Mesodermal cell (in vitro differentiated cells): Measurements from ENCODE around the gene FOXC2.
"Not testable (repeated sequence)": the region's sequence is repeated elsewhere in the genome, so short reads cannot be mapped to it uniquely, and the experiment has no call there.

Experiments used
- H3K27ac ChIP-seq: 2 replicates; pipeline ENCODE4 v1.7.0; 2013; ENCODE audit warnings: mild to moderate bottlenecking, low read depth, low read length, moderate library complexity; ENCODE audit not compliant: severe bottlenecking
- H3K36me3 ChIP-seq: 2 replicates; pipeline ENCODE4 v1.7.1; 2013; ENCODE audit warnings: mild to moderate bottlenecking, low read length, moderate library complexity; ENCODE audit not compliant: control insufficient read depth, insufficient read depth
- H3K4me1 ChIP-seq: one replicate; pipeline ENCODE4 v1.7.1; 2013; ENCODE audit warnings: mild to moderate bottlenecking, low read length; ENCODE audit not compliant: insufficient read depth, control insufficient read depth, poor library complexity, severe bottlenecking
- H3K4me3 ChIP-seq: 2 replicates; pipeline ENCODE4 v1.7.0; 2013; ENCODE audit warnings: low read length, control low read depth, mild to moderate bottlenecking; ENCODE audit not compliant: insufficient read depth, poor library complexity, severe bottlenecking; ENCODE audit errors: extremely low read depth
- H3K9me3 ChIP-seq: 2 replicates; pipeline ENCODE4 v1.7.1; 2013; ENCODE audit warnings: mild to moderate bottlenecking, low read length, moderate library complexity; ENCODE audit not compliant: control insufficient read depth
- WGBS, 2 experiments: methylation state at CpG; one replicate each; pipeline ENCODE4 v1.1.5; 2013; ENCODE audit warnings: missing lambda C conversion rate in 2 of 2; ENCODE audit not compliant: insufficient coverage in 2 of 2; 5-methylcytosine and 5-hydroxymethylcytosine counted together

Gene FOXC2

DNA sequence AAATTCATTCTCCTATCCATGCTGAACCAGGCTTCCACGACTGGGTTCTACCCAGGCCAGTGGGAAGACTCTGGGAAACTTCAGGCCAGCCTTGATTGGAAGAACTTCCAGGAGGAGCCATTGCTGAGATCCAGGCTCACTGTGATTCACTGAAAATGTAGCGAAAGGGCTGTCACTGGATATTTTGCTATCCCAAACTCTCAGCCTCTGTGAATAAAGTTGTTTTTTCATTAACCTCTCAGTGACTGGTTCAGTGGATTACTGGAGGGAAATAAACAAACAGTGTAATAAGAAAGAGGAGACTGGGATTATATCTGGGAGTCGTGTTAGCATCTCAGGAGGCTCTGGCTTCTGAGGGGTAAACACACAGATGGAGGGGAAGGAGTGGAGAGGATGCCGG is 14.8 kb downstream of the FOXC2 start:
- no peak overlapping the region for H3K27ac ChIP-seq
- H3K4me1 ChIP-seq: peaks cover 41% of the 10 kb centered on the region
- no peak overlapping the region for H3K4me3 ChIP-seq
- H3K9me3 ChIP-seq: no peaks in the 10 kb centered on the region
- WGBS, 2 experiments: 87 to 91% methylated on average over 2 to 3 of the region's 4 CpGs
- H3K36me3 ChIP-seq: no peaks in the 10 kb centered on the region

GRCh38 chr16:86584071-86584685 is 17.5 kb downstream of the FOXC2 start:
- Histone ChIP-seq H3K27ac (no peak overlapping the region), H3K4me1 (peaks cover 18% of the 10 kb centered on the region), H3K36me3 (no peaks in the 10 kb centered on the region), H3K9me3 (no peaks in the 10 kb centered on the region), H3K4me3 (no peak overlapping the region)
- 76 to 88% methylated on average over 4 of the region's 6 CpGs for WGBS, 2 experiments

GRCh38 chr16:86584726-86585721 is 18.4 kb downstream of the FOXC2 start:
- Histone ChIP-seq H3K36me3 (no peaks in the 10 kb centered on the region), H3K4me1 (peaks cover 13% of the 10 kb centered on the region), H3K27ac (no peak overlapping the region), H3K4me3 (no peak overlapping the region), H3K9me3 (no peaks in the 10 kb centered on the region)
- 88 to 92% methylated on average over 9 to 11 of the region's 12 CpGs for WGBS, 2 experiments

DNA sequence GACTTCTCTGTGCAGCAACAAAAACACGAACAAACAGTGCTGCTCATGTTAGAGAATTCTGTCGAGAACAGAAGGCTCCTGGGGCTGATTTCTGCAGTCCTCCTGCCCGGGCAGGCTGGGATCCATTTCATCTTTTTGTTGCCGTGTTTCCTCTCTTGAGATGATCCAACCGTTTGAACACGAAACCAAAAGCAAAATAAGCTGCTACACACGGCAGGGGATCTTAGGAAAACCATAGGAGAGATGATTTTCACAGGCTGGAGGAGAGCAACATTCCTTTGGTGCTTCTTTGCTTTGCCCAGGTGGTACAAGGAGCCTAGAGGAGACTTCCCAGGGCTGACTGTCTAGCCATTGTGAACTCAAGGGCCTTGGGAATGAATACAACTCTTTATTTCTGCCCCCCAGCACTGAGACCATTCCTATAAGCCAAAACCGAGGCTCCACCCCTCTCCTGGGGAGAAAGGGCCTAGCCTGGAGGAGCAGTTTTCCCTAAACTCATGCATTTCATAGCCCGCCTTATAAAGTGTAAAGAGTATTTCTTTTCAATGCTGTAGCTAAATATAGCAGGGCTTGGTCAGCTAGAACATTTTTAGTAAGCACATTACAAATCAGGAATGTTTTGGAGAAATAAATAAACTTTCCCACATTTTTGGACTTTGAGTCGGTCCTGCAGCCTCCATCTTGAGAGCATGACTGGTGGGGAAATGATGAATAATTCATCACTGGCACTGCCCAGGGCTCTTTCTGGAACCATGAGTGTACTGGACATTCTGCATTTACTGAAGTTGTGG is 19.4 kb downstream of the FOXC2 start:
- Histone ChIP-seq H3K27ac (no peak overlapping the region), H3K4me1 (peaks cover 6% of the 10 kb centered on the region), H3K9me3 (no peaks in the 10 kb centered on the region), H3K4me3 (no peak overlapping the region), H3K36me3 (no peaks in the 10 kb centered on the region)
- 76 to 80% methylated on average over 6 to 7 of the region's 10 CpGs for WGBS, 2 experiments

DNA sequence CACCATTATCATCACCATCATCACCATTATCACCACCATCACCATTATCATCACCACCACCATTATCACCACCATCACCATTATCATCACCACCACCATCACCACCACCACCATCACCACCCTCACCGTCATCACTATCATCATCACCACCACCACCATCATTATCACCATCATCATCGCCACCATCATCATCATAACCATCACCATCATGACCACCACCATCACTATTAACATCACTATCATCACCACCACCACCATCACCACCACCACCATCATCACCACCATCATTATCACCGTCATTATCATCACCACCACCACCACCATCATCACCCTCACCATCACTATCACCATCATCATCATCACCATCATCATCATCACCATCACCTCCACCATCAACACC is 20.9 kb downstream of the FOXC2 start:
- Histone ChIP-seq H3K9me3 (no peaks in the 10 kb centered on the region), H3K4me1 (peaks cover 3% of the 10 kb centered on the region), H3K4me3 (no peak overlapping the region), H3K27ac (no peak overlapping the region), H3K36me3 (no peaks in the 10 kb centered on the region)
- WGBS, 2 experiments: 90 to 92% methylated on average over 3 of the region's 3 CpGs

DNA sequence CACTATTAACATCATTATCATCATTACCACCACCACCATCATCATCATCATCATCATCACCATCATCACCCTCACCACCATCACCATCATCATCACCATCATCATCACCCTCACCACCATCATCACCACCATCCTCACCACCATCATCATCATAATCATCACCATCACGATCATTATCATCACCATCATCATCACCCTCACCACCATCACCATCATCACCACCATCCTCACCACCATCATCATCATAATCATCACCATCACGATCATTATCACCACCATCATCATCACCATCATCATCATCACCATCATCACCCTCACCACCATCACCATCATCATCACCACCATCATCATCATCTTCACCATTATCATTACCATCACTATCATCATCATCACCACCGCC is 21.3 kb downstream of the FOXC2 start:
- not testable (repeated sequence) for H3K4me3 ChIP-seq, H3K4me1 ChIP-seq, H3K9me3 ChIP-seq, H3K36me3 ChIP-seq, H3K27ac ChIP-seq
- 83 to 94% methylated on average over 3 of the region's 3 CpGs for WGBS, 2 experiments

DNA sequence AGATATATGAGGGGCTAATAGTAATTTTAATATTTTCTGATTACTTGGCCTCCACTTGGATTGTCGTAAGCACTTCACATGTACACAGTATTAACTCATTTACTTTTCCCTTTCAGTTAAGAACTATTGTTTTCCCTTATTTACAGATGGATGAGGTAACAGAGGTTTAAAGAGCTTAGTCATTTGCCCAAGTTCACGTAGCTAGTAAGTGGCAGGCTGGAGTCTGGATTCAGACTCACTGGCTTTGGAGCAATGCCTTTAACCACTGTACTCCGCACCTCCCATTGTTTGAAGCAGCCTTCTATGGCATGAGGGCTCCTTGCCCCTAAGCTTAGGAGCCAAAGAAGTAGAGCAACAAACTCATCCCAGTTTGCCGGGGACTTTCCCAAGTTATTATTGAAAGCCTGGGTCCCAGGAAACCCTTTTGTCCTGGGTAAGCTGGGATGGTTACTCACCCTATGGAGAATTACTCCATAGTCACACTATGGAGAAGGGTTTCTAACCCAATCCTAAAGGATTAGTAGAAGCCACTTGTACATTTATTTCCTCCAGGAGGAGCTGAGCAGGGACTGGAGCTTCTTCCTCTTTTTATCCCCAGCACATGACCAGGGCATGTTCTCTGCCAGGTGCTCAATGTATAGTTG is 24.0 kb downstream of the FOXC2 start:
- WGBS, 2 experiments: 85 to 95% methylated on average over 2 to 3 of the region's 4 CpGs
- no peak overlapping the region for H3K4me3 ChIP-seq
- H3K27ac ChIP-seq: no peak overlapping the region
- no peaks in the 10 kb centered on the region for H3K9me3 ChIP-seq
- peaks cover 3% of the 10 kb centered on the region for H3K4me1 ChIP-seq
- no peaks in the 10 kb centered on the region for H3K36me3 ChIP-seq

GRCh38 chr16:86591270-86591669 is 24.6 kb downstream of the FOXC2 start:
- H3K9me3 ChIP-seq: no peaks in the 10 kb centered on the region
- no peaks in the 10 kb centered on the region for H3K36me3 ChIP-seq
- H3K4me1 ChIP-seq: peaks cover 3% of the 10 kb centered on the region
- 87 to 97% methylated on average over 4 of the region's 4 CpGs for WGBS, 2 experiments
- H3K27ac ChIP-seq: no peak overlapping the region
- no peak overlapping the region for H3K4me3 ChIP-seq

GRCh38 chr16:86593913-86594620 is 27.4 kb downstream of the FOXC2 start:
- no peaks in the 10 kb centered on the region for H3K36me3 ChIP-seq
- no peaks in the 10 kb centered on the region for H3K9me3 ChIP-seq
- peaks cover 3% of the 10 kb centered on the region for H3K4me1 ChIP-seq
- 75 to 76% methylated on average over 8 to 10 of the region's 13 CpGs for WGBS, 2 experiments
- H3K4me3 ChIP-seq: no peak overlapping the region
- H3K27ac ChIP-seq: no peak overlapping the region

GRCh38 chr16:86594721-86595120 is 28.1 kb downstream of the FOXC2 start:
- WGBS, 2 experiments: 74 to 93% methylated on average over 3 to 5 of the region's 8 CpGs
- Histone ChIP-seq H3K4me1 (peaks cover 3% of the 10 kb centered on the region), H3K4me3 (no peak overlapping the region), H3K9me3 (no peaks in the 10 kb centered on the region), H3K36me3 (no peaks in the 10 kb centered on the region), H3K27ac (no peak overlapping the region)
